SK-N-MC (cell line): ENCODE results near the gene CD40.

ENCODE experiments used
- DNase-seq: peaks from one replicate; pipeline ENCODE4 v3.0.0-alpha.2; 2011; ENCODE audit warnings: low read depth, low spot score
- H3K27ac ChIP-seq: fragments of 200-600 bp; sonication (generic); 2 replicates; pipeline ENCODE4 v1.5.1; 2016; ENCODE audit warnings: mixed run types
- H3K36me3 ChIP-seq: fragments of 200-600 bp; sonication (generic); 2 replicates; pipeline ENCODE4 v1.6.1; 2017; ENCODE audit warnings: antibody characterized with exemption, low read length, mixed read lengths; ENCODE audit not compliant: insufficient read depth
- H3K4me3 ChIP-seq: fragments of 200-600 bp; sonication (generic); 2 replicates; pipeline ENCODE4 v1.5.1; 2016
- H3K9ac ChIP-seq: fragments of 200-600 bp; sonication (generic); 2 replicates; pipeline ENCODE4 v1.8.0; 2017; ENCODE audit warnings: mixed run types, mixed read lengths; ENCODE audit not compliant: insufficient read length
- H3K9me3 ChIP-seq: fragments of 200-600 bp; sonication (generic); 2 replicates; pipeline ENCODE4 v1.6.1; 2017; ENCODE audit warnings: low read depth, mild to moderate bottlenecking, antibody characterized with exemption, low read length, moderate library complexity, mixed read lengths
- EZH2 ChIP-seq: fragments of 200-600 bp; sonication (generic); IDR thresholded peaks from one replicate; pipeline ENCODE4 v1.6.1; 2017; ENCODE audit warnings: antibody characterized with exemption
- FOXP2 ChIP-seq: optimal IDR thresholded peaks from 2 replicates; pipeline ENCODE3; 2011; ENCODE audit warnings: mild to moderate bottlenecking, moderate library complexity; ENCODE audit not compliant: insufficient read depth; ENCODE audit errors: extremely low read length, control extremely low read depth
- POLR2AphosphoS5 ChIP-seq: IDR thresholded peaks from 2 replicates; pipeline ENCODE4 v1.6.1; 2012; ENCODE audit warnings: mild to moderate bottlenecking, low read depth, low read length, borderline replicate concordance

The CD40 gene

GRCh38 chr20:46157076-46157592 lies 39.0 kb downstream of the CD40 start:
- Histone ChIP-seq H3K36me3 (no peaks in the 10 kb centered on the region), H3K9ac (no peak overlapping the region), H3K9me3 (no peaks in the 10 kb centered on the region), H3K27ac (no peak overlapping the region), H3K4me3 (no peak overlapping the region)
- no peak for TF ChIP-seq EZH2
- no peak for TF ChIP-seq FOXP2
- TF ChIP-seq POLR2AphosphoS5 = no peak
- no peak for DNase-seq

GRCh38 chr20:46157625-46158024 lies 39.5 kb downstream of the CD40 start:
- H3K9me3 ChIP-seq = no peaks in the 10 kb centered on the region
- no peak for TF ChIP-seq EZH2
- no peak for TF ChIP-seq FOXP2
- no peak for TF ChIP-seq POLR2AphosphoS5
- no peak overlapping the region for H3K27ac ChIP-seq

GRCh38 chr20:46158476-46158987 lies 40.4 kb downstream of the CD40 start:
- no peaks in the 10 kb centered on the region for H3K36me3 ChIP-seq
- no peak overlapping the region for H3K4me3 ChIP-seq
- no peak overlapping the region for H3K9ac ChIP-seq
- no peak for TF ChIP-seq FOXP2
- H3K9me3 ChIP-seq = no peaks in the 10 kb centered on the region
- no peak for DNase-seq
- H3K27ac ChIP-seq = no peak overlapping the region

More at GRCh38 chr20:46157625-46158024, 39.5 kb downstream of the CD40 start:
- Histone ChIP-seq H3K36me3 (no peaks in the 10 kb centered on the region), H3K9ac (no peak overlapping the region), H3K4me3 (no peak overlapping the region)
- DNase-seq = no peak

- Histone ChIP-seq H3K36me3 (no peaks in the 10 kb centered on the region), H3K4me3 (no peak overlapping the region), H3K9me3 (no peaks in the 10 kb centered on the region), H3K9ac (no peak overlapping the region), H3K27ac (no peak overlapping the region)
- TF ChIP-seq POLR2AphosphoS5 (no peak), FOXP2 (no peak), EZH2 (no peak)
- DNase-seq = no peak
Observed at GRCh38 chr20:46159101-46159897, 41.2 kb downstream of the CD40 start.

GRCh38 chr20:46160661-46161060 lies 42.5 kb downstream of the CD40 start:
- H3K27ac ChIP-seq = no peak overlapping the region
- no peak overlapping the region for H3K4me3 ChIP-seq
- no peak for DNase-seq
- no peaks in the 10 kb centered on the region for H3K9me3 ChIP-seq
- no peak overlapping the region for H3K9ac ChIP-seq
- H3K36me3 ChIP-seq = no peaks in the 10 kb centered on the region
- TF ChIP-seq FOXP2 (no peak), POLR2AphosphoS5 (no peak), EZH2 (no peak)

- Histone ChIP-seq H3K9me3 (no peaks in the 10 kb centered on the region), H3K9ac (no peak overlapping the region), H3K27ac (no peak overlapping the region), H3K4me3 (no peak overlapping the region), H3K36me3 (no peaks in the 10 kb centered on the region)
- no peak for DNase-seq
- no peak for TF ChIP-seq POLR2AphosphoS5
- no peak for TF ChIP-seq FOXP2
- no peak for TF ChIP-seq EZH2
Observed at GRCh38 chr20:46161921-46162320, 43.8 kb downstream of the CD40 start.

GRCh38 chr20:46164254-46164653 lies 46.1 kb downstream of the CD40 start:
- DNase-seq = no peak
- Histone ChIP-seq H3K9ac (no peak overlapping the region), H3K4me3 (no peak overlapping the region), H3K9me3 (no peaks in the 10 kb centered on the region), H3K27ac (no peak overlapping the region), H3K36me3 (no peaks in the 10 kb centered on the region)
- TF ChIP-seq FOXP2 (no peak), EZH2 (no peak), POLR2AphosphoS5 (no peak)

GRCh38 chr20:46167080-46167479 lies 49.0 kb downstream of the CD40 start:
- Histone ChIP-seq H3K27ac (no peak overlapping the region), H3K4me3 (no peak overlapping the region), H3K36me3 (no peaks in the 10 kb centered on the region), H3K9me3 (no peaks in the 10 kb centered on the region), H3K9ac (no peak overlapping the region)
- no peak for DNase-seq
- no peak for TF ChIP-seq EZH2

- H3K27ac ChIP-seq = no peak overlapping the region
- TF ChIP-seq POLR2AphosphoS5 (no peak), EZH2 (no peak), FOXP2 (no peak)
- no peaks in the 10 kb centered on the region for H3K36me3 ChIP-seq
- no peak overlapping the region for H3K4me3 ChIP-seq
- no peaks in the 10 kb centered on the region for H3K9me3 ChIP-seq
- H3K9ac ChIP-seq = no peak overlapping the region
- DNase-seq = no peak
Observed at GRCh38 chr20:46168438-46168837, 50.3 kb downstream of the CD40 start.
